NOMO-1 (cell line): ENCODE results near the gene KCNN3.
"Not testable (repeated sequence)": the region's sequence is repeated elsewhere in the genome, so short reads cannot be mapped to it uniquely, and the experiment has no call there.

Source experiments
- DNase-seq, 2 experiments: peaks; one replicate each; lab custom pipeline; 2025; ENCODE audit not compliant: unreplicated experiment in 2 of 2; lab: John Stamatoyannopoulos, UW

KCNN3 gene

DNA sequence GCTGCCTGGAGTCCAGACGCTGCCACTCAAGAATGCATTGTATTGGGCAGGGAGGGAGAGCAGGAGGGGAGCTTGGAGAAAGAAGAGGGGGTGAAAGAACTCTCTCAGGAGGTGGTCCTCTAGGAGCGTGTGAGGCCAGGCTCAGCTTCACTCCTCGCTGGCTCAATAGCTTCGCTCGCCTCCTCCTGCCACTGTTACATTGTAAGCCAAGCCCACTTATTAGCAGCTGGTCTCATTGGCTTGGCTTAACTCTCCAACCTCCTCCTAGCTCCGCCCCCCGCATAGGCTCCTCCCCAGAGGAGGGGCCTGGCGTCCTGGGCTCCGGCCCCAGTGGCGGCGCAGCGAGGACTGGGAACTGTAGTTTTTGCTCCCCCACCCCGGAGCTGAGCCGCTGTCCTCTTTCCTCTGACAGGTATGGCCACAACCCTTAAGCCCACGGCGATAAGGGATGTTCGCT lies at the start of gene KCNN3:
Gene KCNN3, minus strand, starts transcription at position 167 of the 457 bp plus-strand sequence. CDS start 317 bp downstream, outside the sequence.
- DNase-seq: peak; percentile 85 to 88

DNA sequence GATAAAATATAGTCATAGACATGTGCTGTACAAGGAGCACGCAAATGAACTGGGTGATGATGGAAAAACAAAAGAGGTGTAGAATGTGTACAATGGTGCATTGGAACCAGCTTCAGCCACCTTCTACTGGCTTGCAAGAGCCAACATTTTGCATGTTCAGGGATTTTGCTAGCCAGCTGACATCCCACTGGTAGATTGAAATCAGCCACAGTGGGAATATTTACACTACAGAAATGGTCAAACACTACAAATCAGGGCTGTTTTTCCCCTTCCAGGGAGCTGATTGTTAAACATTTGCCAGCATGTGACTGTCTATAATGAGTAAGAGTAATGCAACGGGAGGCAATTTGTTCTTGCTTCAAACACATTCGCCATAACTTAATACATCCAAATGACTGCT lies 43.2 kb upstream of the KCNN3 start:
- DNase-seq: no peak

DNA sequence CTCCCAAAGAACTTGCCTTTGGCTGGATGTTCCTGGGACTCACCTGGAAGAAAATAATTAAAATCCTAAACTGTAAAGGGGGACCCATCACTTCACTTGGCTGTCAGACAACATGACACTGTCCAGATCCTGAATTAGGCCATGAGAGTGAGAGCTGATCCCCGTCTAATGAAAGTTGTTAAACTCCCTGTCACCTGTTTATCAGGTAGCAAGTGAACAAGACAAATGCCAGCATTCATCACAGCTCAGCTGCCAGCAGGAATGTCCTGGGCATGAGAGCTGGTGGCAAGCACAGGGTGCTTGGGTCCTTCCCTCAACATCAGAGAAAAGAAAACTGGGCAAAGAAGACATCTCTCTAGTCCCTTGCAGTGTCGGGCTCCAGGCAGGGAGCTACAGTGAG lies 42.7 kb upstream of the KCNN3 start:
- DNase-seq: no peak

DNA sequence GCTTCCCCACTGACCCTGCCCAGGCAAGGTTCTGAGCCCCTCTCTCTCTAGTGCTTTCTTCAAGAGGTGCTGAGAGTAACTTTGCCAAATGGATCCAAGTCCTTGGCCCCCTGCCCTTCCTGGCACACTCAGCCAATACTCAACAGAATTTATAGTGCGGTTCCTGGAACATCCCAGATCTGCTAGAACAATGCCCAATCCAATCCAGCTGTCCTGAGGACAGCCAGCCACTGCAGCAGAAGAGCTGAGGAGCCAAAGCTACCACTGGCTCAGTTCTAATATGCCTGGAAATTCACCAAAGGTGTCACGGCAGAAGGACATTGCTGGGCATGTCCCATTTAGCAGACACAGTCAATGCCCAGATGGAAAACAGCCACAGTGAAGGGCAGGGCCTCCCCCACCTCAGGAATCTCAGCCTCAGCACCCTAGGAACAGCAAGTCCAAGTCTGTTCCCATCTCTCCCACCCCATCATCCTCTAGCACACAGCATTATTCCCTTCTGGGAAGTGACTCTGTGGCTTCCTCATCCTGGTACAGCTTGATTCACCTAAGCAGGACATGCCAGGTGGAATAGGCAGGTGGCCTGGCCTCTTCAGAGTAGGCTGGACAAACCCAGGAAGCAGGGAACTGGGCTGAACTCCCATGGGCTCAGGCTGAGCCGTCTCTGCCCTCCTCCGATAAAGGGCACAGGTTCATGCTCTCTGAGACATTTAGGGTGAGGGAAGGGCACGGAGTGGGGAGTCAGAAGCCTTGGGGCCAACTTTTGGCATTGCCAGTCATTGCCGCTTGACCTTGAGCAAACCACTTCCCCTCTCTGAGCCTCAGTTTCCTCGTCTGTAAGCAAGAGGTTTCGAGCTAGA lies 41.8 kb upstream of the KCNN3 start:
- no peak for DNase-seq

DNA sequence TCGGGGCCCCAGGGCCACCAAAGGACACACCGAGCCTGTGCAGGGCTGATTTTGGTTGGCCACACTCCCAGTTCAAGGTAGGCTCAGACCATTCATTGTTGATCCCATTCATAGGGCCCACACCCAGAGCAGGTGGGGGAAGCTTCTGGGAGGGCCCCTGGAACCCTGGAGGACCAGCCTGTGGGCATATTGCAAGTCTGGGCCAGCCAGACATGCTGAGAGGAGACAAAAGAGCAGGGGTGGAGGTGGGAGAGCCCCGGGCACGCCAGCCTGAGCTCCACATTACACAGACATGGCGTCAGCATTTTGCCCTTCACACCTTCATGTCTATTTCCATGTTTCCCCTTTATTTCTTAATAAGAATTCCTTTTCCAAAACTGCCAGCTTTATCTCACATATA lies 40.8 kb upstream of the KCNN3 start:
- no peak for DNase-seq

DNA sequence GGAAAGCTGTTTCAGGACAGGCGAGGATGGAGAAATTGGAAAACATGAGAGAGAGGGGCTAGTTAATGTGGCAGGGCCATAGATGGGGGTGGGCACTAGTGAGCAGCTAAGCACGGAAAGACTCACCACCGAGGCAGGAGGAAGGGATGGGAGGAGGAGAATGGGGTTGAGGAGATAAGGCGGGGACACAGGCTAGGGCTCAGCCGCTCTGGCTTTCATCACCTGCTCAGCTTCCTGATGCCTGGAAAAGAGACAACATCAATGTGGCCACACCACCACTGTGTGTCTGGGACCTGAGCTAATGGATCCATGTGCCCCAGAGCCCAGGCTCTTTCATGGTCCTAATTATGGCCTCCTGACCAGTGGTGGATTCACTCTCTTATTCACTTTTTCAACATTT lies 38.9 kb upstream of the KCNN3 start:
- no peak for DNase-seq

DNA sequence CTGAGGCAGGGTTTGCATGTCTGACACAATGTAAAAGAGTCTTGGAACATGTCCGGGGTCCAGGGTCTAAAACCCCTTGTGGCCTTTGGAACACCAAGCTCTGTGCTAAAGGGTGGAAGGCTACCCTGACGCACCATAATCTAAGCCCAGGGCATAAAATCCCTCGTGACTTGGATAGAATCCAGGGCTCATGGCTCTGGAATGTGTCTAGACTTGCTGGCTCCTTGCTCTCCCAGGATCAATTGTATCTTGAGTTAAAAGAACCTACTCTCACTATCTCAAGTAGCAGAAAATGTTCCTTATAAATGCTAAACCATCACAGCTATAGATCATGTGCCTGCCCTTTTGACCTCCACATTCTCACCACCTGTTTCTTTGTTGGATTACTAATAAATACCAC lies 38.0 kb upstream of the KCNN3 start:
- not testable (repeated sequence) for DNase-seq

DNA sequence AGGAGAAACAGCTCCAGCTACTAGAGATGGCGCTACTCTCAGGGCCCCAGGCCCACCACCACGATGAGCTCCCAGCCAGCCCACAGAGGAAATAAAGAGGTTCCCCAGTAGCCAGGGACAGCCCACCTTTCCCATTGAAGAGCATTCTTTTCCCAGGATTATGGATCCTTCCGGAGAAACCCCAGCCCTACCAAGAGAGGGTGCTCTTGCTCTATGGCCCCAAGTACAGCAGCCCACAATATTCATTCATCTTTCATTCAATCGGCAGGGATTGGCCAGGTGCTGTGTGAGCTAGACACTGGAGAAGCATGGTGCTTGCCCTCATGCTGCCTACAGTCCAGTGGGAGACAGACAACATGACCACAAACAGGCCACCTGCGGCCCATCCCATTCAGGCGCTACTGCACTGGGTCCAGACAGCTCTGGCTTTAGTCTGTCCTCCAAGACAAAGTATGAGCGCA lies 36.6 kb upstream of the KCNN3 start:
- DNase-seq: no peak

DNA sequence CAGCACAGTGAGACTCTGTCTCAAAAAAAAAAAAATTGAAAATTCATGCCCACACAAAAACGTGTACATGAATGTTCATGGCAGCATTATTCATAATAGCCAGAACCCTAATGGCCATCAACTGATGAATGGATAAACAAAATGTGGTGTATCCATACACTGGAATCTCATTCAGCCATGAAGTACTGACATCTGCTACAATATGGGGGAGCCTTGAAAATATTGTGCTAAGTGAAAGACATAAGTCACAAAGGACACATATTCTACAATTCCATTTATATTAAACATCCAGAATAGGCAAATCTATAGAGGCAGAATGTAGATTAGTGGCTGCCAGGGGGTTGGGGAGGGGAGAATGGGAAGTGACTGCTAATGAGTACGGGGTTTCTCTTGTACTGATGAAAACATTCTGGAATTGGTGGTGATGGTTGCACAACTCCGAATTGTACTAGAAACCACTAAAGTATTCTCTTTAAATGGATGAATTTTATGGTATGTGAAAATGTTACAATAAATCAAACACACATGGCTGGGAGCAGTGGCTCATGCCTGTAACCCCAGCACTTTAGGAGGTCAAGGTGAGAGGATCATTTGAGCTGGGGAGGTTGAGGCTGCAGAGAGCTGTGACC lies 33.0 kb upstream of the KCNN3 start:
- no peak for DNase-seq

DNA sequence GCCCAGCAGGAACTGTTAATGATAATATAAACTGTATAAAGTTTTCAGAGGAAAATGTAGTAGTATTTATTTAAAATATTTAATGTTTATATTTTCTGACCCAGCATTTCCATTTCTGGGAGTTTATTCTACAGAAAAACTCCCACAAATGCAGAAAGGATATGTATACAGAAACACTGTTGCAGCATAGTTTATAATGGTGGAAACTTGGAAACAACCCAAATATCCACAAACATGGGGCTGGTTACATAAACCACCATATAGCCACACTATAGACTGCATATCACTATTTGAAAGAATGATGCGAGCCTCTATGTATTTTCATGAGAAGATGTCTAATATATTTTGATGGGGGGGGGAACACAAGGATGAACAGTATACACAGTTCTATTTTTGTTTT lies 31.5 kb upstream of the KCNN3 start:
- DNase-seq: no peak

DNA sequence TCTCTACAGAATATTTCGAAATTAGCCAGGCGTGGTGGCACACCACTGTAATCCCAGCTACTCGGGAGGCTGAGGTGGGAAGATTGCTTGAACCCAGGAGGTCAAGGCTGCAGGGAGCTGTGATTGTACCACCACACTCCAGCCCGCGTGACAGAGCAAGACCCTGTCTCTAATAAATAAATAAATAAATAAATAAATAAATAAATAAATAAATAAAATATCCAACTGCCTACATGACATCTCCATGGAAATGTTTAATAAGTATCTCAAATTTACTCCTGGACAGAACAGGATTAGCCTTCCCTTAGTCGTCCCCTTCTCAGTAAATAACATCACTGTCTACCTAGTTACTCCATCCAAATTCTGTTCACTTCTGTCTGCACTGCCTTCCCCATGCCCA lies 29.0 kb upstream of the KCNN3 start:
- no peak for DNase-seq

DNA sequence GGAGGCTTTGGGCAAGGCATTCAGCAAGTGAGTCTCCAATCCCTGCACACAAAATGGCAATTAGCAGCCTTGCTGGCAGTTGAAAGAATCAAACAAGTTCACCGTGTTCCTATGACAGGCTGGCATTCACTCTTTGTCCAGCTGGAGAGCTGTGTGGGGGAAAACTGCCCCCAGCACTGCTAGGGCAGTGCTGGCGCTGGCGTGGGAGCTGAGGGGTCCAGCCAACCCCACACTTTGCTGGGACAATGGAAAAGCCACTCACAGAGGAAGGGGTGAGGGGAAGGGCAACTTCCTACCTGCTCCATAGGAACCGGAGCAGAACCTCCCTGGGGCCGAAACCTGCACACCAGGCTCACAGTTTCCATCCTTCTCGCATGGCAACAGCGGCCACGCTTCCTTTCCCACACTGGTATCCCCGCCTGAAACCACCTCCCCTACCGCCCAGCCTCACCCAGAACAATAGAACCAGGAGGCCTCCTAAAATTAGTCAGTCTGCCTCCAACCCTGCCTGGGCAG lies 26.7 kb upstream of the KCNN3 start:
- DNase-seq: no peak

DNA sequence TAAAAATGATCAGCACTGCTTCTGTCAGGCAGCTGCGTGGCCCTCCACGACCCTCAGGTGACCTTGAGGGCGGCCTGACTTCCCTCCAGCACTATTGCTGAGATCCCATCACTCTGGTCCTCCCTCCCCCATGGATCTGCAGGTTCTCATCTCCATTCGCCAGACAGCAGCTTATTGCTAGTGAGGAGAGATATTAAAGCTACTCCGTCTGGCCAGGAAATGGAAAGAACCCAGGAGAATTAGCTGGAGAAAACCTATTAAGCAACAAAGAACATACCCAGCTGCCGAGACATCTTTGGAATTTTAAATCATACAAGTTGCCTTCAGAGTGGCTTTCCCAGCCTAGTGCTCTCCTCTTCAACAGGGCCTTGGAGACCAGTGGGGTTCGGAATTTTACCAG lies 25.7 kb upstream of the KCNN3 start:
- no peak for DNase-seq

DNA sequence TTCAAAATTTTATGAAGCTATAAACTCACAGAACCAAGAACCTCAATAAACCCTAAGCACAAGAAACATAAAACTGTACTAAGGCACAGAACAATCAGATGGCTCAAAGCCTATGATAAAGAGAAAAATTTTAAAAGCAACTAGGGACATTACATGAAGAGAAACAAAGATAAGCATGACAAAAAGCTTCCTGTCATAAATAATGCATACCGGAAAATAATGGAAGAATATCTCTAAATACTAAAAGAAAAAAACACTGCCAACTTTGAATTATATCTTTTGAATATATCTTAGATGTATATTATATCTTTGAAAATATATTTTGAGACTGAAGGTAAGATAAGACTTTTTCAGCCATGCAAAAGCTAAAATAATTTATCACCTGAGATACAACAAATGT lies 21.4 kb upstream of the KCNN3 start:
- DNase-seq: no peak

DNA sequence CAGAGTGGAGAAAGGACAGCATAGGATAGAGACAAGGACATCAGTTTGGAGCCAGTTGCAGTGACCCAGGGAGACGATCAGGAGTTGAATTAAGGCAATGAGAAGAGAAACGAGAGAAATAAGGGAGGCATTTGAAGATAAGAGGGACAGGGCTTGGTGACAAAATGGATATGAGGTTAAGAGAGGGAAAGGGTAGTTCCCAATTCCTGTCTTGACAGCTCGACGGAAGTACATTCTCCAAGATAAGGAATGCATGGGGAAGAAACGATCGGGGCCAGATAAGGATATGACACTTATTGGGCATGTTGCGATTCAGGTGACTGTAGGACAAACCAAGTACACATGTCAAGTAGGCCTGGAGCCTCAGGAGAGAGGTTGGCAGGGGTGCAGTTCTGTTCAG lies 18.7 kb upstream of the KCNN3 start:
- no peak for DNase-seq

DNA sequence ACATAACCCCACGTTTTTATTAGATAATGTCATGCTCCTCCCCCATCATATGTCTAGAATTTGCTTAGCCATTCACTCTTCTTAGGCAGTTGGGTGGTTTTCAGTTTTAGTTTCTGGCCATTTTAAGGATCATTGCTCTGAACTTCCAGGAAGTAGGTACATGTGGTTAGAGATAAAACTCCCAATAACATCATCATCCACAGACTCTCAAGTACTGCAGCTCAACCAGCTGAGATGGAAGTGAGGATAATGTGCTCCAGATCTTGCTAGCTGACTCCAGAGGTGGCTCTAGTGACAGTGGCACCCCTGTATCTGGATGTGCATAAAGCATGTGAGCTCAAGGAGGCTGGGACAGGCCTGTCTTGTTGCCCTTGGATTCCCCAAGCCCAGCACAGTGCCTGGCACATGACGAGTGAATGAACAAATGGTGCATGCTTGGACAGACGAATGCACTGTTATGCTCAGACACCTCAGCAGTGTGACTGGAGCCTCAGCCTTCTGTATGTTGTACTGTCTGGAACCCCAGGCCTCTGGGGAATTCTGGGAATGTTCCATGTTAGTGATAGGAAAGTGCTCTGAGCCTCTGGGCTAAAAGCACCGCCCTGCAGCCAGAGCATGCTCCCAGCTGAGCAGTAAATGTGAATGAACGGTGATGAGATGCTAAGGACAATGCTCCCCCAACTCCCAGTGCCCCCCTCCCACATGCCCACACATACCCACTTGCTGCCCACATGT lies 16.4 kb upstream of the KCNN3 start:
- no peak for DNase-seq

DNA sequence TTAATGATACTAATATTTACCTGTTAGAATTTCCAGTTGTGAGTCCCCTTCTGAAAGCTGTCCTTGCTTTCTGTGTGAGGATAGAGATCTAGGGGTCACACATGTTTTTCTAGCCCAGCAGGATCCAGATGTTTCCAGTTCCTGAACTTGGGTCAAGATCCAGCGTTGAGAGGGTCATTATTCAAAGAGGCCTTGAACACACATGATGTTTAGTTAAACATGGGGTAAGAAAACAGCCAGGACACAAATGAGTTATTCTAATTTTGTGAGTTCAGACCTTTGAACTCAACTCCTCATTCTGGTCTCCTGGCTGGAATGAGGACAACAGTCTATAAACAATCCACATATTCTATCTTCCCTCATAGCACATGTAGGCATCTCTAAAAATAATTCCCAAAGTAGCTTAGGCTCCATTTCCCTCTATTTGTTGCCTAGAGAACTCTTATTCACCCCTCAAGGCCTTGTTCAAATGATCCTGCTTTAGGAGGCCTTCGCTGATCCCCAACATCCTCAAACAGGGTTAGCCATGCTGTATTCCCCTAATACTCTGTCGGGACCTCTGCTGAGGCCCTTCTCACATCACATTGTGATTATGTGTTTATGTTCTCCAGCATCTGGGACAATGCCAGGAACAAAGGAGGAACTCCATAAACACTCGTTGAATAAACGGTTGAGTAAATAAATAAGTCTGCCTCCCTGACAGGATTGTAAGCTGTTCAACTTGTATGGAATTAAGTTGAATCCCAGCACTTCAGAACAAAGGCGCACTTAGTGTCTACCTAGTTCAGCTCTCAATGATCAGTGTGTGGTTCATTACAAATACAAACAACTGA lies 15.0 kb upstream of the KCNN3 start:
- DNase-seq: no peak

DNA sequence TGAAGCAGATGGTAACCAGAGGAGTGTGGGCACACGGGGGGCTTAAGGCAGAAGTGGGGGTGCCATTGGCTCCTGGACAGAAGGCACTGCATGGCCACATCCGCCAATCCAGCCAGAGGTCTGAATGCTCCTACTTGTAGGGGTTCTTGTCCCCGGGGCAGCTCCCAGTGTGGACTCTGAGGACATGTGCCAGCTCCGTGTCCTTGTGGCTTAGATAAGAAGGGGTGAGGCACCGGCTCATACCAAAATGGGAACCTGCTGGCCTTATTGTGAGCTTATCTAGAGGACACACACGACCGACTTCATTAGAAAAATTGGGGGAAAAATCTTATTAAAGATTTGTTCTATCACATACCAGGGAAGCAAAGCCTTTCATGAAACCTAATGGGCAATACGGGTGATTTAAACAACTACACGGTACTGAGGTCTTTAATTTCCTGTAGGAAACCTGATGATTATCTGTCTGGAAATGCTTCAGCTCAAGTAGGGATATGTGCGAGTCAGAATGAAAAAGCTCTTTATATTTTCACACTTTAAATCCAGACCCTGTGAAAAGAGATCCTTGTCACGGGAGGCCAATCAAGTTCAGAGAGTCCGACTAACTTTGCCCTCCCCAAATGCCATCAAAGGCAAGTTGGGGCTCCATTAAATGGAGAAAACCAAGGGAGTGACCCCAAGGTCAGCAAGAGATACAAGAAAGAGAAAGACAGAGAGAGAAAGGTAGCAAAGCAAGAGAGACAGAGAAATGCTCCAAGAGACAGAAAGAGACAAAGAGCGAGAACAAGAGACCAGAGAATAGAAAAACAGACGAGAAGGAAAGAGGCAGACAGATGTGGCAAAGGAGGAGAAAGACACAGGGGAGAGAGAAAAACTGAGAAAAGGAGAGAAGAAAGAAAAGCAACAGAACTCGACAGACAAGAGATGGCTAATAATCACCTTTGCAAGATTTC lies 14.1 kb upstream of the KCNN3 start:
- no peak for DNase-seq

DNA sequence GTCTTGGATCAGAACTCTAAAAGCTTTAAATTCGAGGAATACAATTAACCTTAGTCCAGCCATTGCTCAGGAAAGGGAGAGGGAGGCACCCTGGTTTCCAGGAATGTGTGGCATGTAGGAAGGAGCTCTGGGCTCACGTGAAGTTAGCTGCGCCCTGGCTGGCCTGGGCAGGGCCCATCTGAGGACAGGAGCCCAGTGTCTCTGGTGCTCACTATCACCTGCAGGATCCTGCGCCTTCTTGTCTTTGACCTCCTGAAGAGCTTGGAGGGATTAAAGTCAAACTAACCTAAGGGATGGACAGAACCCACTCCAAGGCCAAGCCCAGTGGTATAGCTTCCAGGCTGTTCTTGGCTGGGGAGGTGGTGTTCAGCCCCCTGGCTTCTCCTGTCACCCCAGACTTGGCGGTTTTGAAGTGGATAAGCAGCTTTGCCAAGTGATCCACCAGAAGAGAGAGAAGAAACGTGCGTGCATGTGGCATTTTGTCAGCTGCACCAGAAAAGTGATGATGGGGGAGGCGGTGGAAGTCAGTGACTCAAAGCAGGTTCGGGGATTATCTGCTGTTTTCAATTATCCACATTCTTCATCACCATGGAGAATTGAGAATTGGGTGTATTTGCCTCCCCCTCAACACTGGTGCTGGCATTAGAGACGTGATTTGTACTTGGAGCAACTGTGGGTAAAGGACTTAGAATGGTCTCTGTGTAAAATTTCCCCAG lies 11.9 kb upstream of the KCNN3 start:
- DNase-seq: no peak
